ENCODE results near the gene APEH.
"Not testable (repeated sequence)": the region's sequence is repeated elsewhere in the genome, so short reads cannot be mapped to it uniquely, and the experiment has no call there.

The APEH gene

DNA sequence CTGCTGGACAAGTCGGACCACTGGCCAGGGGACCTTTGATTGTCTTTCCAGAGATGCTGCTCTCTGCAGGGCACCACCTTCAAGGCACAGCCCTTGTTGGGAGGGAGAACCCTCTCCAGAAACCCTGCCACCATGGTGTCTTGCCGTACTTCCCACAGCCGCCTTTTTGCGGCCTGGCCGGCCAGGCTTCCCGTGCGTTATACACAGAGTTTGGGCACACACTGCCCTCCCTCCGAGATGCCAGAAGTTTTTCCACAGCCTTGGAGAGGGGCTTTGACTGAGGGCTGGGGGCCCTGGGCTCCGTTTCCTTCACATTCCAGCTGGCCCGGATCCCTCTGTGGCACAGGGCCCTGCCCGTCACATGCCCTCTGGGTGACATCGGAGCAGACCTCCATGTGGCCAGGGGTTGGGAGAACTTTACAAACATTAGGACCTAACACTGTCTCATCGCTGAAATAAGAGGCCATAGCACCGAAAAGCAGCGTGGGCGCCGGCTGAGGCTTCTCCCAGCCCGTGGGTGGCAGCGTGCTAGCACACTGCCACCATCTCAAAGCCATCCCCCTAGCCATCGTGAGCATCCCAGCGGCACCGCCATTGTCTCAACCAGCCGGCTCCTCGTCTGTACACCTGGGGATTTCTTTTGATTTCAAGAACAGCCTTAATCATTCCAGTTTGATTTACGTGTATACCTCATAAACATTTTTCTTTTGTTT lies 6.3 kb upstream of the APEH start:
- no peak for DNase-seq (ENCODE audit: extremely low read depth in 1 of 2, low read depth in 1 of 2)

DNA sequence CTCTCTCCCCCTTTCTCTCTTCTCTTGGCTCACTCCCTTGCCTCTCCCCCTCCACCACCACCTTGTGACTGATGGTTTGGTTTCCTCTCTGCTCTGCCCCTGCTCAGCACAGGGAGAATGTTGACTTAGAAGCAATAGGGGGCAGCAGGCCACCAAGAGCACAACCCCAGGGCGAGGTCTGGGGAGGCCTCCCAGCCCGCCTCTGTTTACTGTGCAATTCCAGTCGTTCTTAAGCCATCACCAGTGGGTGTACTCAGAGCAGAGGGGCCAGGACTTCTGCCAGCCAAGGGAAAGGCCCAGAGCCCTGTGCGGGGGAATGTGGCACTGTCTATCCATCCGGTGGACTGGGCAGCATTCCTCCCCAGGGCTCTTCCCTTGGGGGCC lies 5.7 kb upstream of the APEH start:
- no peak for DNase-seq (ENCODE audit: extremely low read depth in 1 of 2, low read depth in 1 of 2)

- no peak for DNase-seq (ENCODE audit: extremely low read depth in 1 of 2, low read depth in 1 of 2)
Measured at GRCh38 chr3:49668861-49669260, 5.3 kb upstream of the APEH start.

- no peak for DNase-seq (ENCODE audit: extremely low read depth in 1 of 2, low read depth in 1 of 2)
Measured at GRCh38 chr3:49669352-49669751, 4.8 kb upstream of the APEH start.

GRCh38 chr3:49670940-49671290 lies 3.2 kb upstream of the APEH start:
- no peak for DNase-seq (ENCODE audit: extremely low read depth in 1 of 2, low read depth in 1 of 2)

DNA sequence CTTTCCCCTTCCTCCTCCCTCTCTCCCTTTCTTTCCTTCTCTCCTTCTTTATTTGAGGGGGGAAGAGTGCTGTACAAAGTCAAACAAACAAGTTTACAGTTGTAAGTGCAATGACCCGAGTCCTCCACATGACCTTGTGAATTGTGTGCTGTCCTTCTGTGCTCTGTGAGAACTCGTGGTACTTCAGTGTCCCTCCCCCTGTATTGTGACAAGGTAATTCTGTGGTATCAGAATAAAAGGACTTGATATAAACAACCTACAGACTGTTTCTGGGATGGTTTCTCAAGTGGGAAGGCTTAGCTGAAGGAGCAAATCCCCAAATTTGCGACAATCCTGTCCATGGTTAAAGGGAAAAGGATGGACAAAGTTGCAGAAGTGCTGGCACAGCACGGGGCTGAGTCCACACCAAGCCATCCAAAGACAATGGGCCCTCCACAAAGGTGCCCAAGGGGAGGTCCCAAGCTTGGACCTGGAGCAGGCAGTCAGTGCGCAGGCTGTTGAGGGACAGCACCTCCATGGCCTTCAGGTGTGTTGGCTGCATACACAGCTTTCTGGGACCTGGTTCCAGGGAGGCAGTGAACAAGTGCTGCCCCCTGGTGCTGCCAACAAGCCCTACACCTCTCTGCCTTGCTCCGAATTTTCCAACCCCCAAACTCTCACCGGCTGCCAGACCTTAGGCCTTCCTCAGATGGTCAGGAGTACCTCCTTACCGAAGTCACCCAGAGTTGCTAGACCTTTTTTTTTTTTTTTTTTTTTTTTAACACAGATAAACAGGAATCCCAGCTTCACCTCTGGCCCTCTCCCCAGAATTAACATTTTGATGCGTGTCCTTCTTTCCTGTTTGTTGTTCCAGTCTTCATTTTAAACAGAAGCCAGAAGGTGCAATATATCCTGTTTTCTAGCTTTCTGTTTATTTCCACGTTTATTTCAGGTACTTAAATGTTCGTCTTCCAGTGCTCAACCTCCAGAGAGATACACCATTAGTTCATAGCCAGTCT lies 2.6 kb upstream of the APEH start:
- peak; percentile 44 to 52 for DNase-seq (ENCODE audit: extremely low read depth in 1 of 2, low read depth in 1 of 2)

DNA sequence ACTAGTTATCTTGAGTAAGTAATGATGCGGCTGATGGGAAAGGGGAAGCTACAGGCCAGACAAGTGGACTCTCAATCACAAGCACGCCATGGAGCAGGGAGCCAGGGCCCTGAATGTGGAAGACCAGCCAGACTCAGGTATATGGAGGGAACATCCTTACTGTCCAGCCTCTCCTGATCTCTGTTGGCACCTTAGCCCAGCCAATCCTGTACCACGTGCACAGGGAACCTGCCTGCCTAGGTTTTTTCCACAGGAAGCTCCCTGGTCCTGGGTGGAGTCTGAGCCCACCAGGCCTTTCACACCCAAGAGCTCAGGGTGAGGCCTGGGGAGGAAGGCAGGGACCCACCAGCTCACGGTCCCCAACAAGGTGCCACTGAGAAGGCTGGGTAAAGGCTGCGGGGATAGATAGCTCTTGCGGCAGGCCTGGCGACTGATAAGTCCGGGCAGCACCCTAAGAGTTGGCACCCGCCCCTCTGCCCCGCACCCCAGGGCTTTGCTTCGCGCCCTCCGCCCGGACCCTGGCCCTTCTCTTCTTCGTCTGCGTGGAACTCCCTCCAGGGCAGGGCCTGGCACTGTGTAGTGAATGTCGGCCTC lies 933 bp upstream of the APEH start:
- DNase-seq (ENCODE audit: extremely low read depth in 1 of 2, low read depth in 1 of 2): no peak

- DNase-seq (ENCODE audit: extremely low read depth in 1 of 2, low read depth in 1 of 2): no peak
Measured at GRCh38 chr3:49674497-49674983, 389 bp downstream of the APEH start.

DNA sequence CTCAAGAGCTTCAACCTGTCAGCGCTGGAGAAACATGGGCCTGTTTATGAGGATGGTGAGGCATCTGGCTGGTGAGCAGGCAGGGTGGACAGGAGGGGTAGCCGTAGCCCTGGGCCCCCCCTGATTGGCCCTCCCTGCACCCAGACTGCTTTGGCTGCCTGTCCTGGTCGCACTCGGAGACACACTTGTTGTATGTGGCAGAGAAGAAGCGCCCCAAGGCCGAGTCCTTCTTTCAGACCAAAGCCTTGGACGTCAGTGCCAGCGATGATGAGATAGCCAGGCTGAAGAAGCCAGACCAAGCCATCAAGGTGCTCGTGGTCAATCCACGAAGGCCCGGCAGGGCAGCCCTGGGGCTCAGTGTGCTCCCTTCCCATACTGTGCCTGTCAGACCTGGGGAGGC lies 1.8 kb downstream of the APEH start:
- no peak for DNase-seq (ENCODE audit: extremely low read depth in 1 of 2, low read depth in 1 of 2)

GRCh38 chr3:49680493-49681231 lies 6.5 kb downstream of the APEH start:
- DNase-seq (ENCODE audit: extremely low read depth in 1 of 2, low read depth in 1 of 2): no peak

DNA sequence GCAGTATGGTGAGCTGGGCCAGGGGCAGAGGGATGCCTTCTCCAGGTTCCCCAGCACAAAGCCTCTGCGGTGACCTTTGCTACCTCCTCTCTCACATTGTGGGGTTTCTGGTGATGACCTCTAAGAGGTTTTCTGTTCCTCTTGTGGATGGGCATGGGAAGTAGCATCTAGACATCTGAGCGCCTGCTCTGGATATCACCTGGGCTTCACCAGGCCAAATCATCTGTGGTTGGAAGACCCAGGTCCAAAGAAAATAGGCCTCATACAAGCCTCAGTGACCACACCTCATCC lies 7.0 kb downstream of the APEH start:
- DNase-seq (ENCODE audit: extremely low read depth in 1 of 2, low read depth in 1 of 2): no peak

GRCh38 chr3:49681543-49681942 lies 7.4 kb downstream of the APEH start:
- no peak for DNase-seq (ENCODE audit: extremely low read depth in 1 of 2, low read depth in 1 of 2)

DNA sequence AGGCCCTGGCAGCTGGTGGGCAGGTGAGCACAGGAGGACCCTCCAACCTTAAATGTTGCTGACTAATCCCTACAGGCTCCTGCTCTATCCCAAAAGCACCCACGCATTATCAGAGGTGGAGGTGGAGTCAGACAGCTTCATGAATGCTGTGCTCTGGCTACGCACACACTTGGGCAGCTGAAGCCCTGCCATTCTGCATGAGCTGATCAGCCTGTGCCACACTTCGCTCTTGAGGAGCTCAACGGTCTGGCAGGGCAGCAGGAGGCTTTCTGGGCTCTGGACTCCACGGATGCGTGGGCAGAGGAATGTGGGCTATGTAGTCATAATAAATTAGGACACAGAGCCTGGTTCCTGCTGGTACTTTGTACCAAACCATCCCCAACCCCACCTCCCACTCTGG lies 9.0 kb downstream of the APEH start:
- no peak for DNase-seq (ENCODE audit: extremely low read depth in 1 of 2, low read depth in 1 of 2)

DNA sequence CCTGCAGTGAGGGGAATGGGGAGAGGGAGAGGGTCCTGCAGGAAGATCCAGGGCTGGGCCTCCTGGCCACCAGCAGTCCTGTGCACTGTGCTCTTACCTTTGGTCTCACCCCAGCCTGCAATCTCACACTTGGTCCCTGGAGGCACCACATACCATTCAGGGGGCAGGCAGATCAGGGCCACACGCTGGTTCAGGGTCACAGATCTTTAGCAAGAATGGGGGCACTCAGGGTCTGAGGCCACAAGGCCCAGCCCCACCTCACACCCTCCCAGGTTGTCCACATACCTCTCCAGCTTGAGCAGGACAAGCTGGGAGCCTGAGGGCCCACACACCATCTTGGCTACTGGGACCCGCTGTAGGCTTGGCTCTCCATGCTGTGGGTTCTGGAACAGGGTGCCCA lies 10.3 kb downstream of the APEH start:
- not testable (repeated sequence) for DNase-seq (ENCODE audit: extremely low read depth in 1 of 2, low read depth in 1 of 2)

DNA sequence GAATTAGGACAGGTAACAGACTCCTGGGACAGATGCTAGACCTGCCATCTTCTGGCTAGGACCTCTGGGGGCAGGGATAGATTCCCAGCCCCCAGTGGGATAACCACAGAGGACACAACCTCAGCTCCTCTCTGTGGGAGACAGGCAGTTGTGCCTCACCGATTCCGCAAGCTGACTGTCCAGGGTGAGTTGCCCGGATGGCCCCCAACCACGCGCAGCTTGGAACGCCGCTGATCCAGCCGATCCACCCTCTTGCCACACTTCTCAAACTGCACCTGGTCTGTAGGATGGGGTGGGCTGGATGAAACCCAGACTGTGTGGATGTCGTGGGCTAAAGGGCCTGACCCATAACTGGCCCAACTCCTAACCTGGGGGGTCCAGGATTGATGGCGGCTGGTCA lies 11.0 kb downstream of the APEH start:
- DNase-seq (ENCODE audit: extremely low read depth in 1 of 2, low read depth in 1 of 2): not testable (repeated sequence)

- DNase-seq (ENCODE audit: extremely low read depth in 1 of 2, low read depth in 1 of 2): not testable (repeated sequence)
Measured at GRCh38 chr3:49685846-49686245, 11.7 kb downstream of the APEH start.

- DNase-seq (ENCODE audit: extremely low read depth in 1 of 2, low read depth in 1 of 2): not testable (repeated sequence)
Measured at GRCh38 chr3:49686346-49686745, 12.2 kb downstream of the APEH start.

GRCh38 chr3:49686769-49687423 lies 12.7 kb downstream of the APEH start:
- peak; percentile 46 to 59 for DNase-seq (ENCODE audit: extremely low read depth in 1 of 2, low read depth in 1 of 2)

GRCh38 chr3:49687424-49687795 lies 13.3 kb downstream of the APEH start:
- not testable (repeated sequence) for DNase-seq (ENCODE audit: extremely low read depth in 1 of 2, low read depth in 1 of 2)

GRCh38 chr3:49688338-49689045 lies 14.3 kb downstream of the APEH start:
- not testable (repeated sequence) for DNase-seq (ENCODE audit: extremely low read depth in 1 of 2, low read depth in 1 of 2)

Measured in stimulated activated CD8-positive, alpha-beta memory T cell treated with anti-CD3 and anti-CD28 coated beads, Interleukin-7, amount 100 ng/mL, for 48 hours (primary cell).